Measurements from ENCODE around the gene ZNF350. TPM values are rescaled to one million over a fixed set of nuclear protein-coding genes. Genes with fewer than 3 reads are reported as not detected.

The ZNF350 gene
- total and polyA plus RNA-seq, 2 of the 13 experiments (the other 11 are each of a cell fraction or from before 2014, with no cell fraction given): 3.7 to 6.9 TPM

DNA sequence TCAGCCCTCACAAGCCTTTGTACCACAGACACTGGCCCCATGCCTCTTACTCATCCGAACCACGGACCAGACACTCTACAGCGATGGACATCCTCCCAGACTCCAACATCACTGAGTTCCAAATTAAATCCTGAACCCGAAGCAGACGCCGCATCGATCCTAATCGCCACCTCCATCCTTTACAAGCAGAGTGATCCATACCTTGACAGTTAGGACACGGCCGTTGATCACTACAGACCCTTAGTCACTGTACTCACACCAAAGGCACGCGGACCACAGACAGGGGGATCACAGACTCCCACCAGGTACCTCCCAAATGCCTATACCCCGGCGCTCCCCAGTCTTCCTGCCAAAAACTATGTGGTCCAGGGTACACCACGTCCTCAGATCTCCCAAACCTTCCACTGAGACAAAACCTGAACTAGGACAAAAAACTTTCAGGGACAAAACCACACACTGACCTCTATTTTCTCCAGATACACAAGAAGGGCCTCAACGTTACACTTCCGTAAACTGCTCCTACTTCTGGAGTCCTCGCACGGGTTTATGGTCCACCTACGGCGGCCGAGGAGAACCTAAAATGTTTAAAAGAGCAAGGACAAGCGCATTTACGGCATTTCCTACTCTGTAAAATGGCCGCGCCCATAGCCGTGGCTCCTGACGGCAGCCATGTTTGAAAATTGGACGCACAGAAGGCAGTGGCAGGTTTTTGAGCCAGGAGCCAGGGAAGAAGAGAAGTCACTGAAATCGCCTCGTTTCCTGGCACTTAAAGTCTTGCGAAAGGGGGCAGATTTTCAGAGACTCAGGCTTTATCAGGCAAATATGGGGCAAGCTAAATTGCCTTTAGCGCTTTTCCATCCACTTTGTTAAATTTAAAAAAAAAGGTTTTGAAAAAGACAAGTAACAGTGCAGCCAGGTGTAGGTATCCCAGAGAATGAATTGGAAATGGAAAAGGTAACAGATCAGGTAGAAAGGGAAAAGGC lies at the start of gene ZNF350 (continued):
- TF ChIP-seq, protein P1, sequence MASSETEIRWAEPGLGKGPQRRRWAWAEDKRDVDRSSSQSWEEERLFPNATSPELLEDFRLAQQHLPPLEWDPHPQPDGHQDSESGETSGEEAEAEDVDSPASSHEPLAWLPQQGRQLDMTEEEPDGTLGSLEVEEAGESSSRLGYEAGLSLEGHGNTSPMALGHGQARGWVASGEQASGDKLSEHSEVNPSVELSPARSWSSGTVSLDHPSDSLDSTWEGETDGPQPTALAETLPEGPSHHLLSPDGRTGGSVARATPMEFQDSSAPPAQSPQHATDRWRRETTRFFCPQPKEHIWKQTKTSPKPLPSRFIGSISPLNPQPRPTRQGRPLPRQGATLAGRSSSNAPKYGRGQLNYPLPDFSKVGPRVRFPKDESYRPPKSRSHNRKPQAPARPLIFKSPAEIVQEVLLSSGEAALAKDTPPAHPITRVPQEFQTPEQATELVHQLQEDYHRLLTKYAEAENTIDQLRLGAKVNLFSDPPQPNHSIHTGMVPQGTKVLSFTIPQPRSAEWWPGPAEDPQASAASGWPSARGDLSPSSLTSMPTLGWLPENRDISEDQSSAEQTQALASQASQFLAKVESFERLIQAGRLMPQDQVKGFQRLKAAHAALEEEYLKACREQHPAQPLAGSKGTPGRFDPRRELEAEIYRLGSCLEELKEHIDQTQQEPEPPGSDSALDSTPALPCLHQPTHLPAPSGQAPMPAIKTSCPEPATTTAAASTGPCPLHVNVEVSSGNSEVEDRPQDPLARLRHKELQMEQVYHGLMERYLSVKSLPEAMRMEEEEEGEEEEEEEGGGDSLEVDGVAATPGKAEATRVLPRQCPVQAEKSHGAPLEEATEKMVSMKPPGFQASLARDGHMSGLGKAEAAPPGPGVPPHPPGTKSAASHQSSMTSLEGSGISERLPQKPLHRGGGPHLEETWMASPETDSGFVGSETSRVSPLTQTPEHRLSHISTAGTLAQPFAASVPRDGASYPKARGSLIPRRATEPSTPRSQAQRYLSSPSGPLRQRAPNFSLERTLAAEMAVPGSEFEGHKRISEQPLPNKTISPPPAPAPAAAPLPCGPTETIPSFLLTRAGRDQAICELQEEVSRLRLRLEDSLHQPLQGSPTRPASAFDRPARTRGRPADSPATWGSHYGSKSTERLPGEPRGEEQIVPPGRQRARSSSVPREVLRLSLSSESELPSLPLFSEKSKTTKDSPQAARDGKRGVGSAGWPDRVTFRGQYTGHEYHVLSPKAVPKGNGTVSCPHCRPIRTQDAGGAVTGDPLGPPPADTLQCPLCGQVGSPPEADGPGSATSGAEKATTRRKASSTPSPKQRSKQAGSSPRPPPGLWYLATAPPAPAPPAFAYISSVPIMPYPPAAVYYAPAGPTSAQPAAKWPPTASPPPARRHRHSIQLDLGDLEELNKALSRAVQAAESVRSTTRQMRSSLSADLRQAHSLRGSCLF (CRISPR knock-in tag; IDR thresholded peaks at IDR 0.05; ENCODE audit: borderline replicate concordance): no peak
- TF ChIP-seq MAF1 (CRISPR knock-in tag; IDR thresholded peaks at IDR 0.05; ENCODE audit: borderline replicate concordance) (no peak), ZNF251 (CRISPR knock-in tag; IDR thresholded peaks at IDR 0.05) (no peak), PHF21A (CRISPR knock-in tag; IDR thresholded peaks at IDR 0.05) (peak; percentile 37; the same call in 1 of the 2 replicates), ESRRA (CRISPR knock-in tag; IDR thresholded peaks at IDR 0.05; ENCODE audit: low read depth) (no peak), ELF3 (CRISPR knock-in tag; IDR thresholded peaks at IDR 0.05) (peak; percentile 89), ZNF569 (CRISPR knock-in tag; IDR thresholded peaks at IDR 0.05; ENCODE audit: borderline replicate concordance) (no peak), KLF13 (CRISPR knock-in tag; IDR thresholded peaks at IDR 0.05) (no peak), DPF2 (CRISPR knock-in tag; IDR thresholded peaks at IDR 0.05; ENCODE audit: borderline replicate concordance, low read depth) (no peak), ZNF776 (CRISPR knock-in tag; IDR thresholded peaks at IDR 0.05) (no peak), RAD51 (IDR thresholded peaks at IDR 0.05; ENCODE audit: borderline replicate concordance) (no peak), ZNF768 (CRISPR knock-in tag; IDR thresholded peaks at IDR 0.05) (no peak), JDP2 (CRISPR knock-in tag; IDR thresholded peaks at IDR 0.05; ENCODE audit: borderline replicate concordance) (no peak), GZF1 (CRISPR knock-in tag; IDR thresholded peaks at IDR 0.05) (no peak), ZNF83 (CRISPR knock-in tag; IDR thresholded peaks at IDR 0.05; ENCODE audit: borderline replicate concordance) (no peak), ZBTB3 (CRISPR knock-in tag; IDR thresholded peaks at IDR 0.05; ENCODE audit: borderline replicate concordance, low read depth) (no peak), REL (CRISPR knock-in tag; conservative IDR thresholded peaks at IDR 0.05) (no peak), CREM (IDR thresholded peaks at IDR 0.05) (peak; percentile 97), CREM (CRISPR knock-in tag; IDR thresholded peaks at IDR 0.05) (no peak)
- TF ChIP-seq, protein P2, sequence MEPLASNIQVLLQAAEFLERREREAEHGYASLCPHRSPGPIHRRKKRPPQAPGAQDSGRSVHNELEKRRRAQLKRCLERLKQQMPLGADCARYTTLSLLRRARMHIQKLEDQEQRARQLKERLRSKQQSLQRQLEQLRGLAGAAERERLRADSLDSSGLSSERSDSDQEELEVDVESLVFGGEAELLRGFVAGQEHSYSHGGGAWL (CRISPR knock-in tag; IDR thresholded peaks at IDR 0.05): 0 out of 2 replicates have a peak, but pooled peaks have one; percentile 28
- TF ChIP-seq, protein P3, sequence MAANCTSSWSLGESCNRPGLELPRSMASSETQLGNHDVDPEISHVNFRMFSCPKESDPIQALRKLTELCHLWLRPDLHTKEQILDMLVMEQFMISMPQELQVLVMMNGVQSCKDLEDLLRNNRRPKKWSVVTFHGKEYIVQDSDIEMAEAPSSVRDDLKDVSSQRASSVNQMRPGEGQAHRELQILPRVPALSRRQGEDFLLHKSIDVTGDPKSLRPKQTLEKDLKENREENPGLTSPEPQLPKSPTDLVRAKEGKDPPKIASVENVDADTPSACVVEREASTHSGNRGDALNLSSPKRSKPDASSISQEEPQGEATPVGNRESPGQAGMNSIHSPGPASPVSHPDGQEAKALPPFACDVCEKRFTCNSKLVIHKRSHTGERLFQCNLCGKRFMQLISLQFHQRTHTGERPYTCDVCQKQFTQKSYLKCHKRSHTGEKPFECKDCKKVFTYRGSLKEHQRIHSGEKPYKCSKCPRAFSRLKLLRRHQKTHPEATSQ (CRISPR knock-in tag; IDR thresholded peaks at IDR 0.05; ENCODE audit: borderline replicate concordance): no peak
- TF ChIP-seq, protein P4, sequence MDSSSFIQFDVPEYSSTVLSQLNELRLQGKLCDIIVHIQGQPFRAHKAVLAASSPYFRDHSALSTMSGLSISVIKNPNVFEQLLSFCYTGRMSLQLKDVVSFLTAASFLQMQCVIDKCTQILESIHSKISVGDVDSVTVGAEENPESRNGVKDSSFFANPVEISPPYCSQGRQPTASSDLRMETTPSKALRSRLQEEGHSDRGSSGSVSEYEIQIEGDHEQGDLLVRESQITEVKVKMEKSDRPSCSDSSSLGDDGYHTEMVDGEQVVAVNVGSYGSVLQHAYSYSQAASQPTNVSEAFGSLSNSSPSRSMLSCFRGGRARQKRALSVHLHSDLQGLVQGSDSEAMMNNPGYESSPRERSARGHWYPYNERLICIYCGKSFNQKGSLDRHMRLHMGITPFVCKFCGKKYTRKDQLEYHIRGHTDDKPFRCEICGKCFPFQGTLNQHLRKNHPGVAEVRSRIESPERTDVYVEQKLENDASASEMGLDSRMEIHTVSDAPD (CRISPR knock-in tag; IDR thresholded peaks at IDR 0.05): no peak

Measured in HepG2 (cell line).